Lower lobe of right lung (tissue), 2 donors: ENCODE data around the gene CFAP46. TPM values are rescaled to one million over a fixed set of nuclear protein-coding genes. Genes with fewer than 3 reads are reported as not detected.

Experiments
- ATAC-seq, 2 donors: fragments of 200-7000 bp; cut with Tn5 transposase; one replicate each; pipeline ENCODE4 v1.9.1; 2020 to 2022; ENCODE audit warnings: mild to moderate bottlenecking in 2 of 2, moderate library complexity in 2 of 2
- DNase-seq: peaks from one replicate; pipeline ENCODE4 v3.0.0-alpha.2; 2020
- H3K27ac ChIP-seq: fragments of 200-600 bp; one replicate; pipeline ENCODE4 v1.8.0; 2022
- H3K27me3 ChIP-seq: fragments of 200-600 bp; one replicate; pipeline ENCODE4 v1.8.0; 2022; ENCODE audit warnings: low read depth
- H3K36me3 ChIP-seq: fragments of 200-600 bp; one replicate; pipeline ENCODE4 v1.8.0; 2022; ENCODE audit warnings: mild to moderate bottlenecking
- H3K4me1 ChIP-seq: fragments of 200-600 bp; one replicate; pipeline ENCODE4 v1.8.0; 2022
- H3K4me3 ChIP-seq: fragments of 200-600 bp; one replicate; pipeline ENCODE4 v1.8.0; 2022; ENCODE audit warnings: mild to moderate bottlenecking
- H3K9me3 ChIP-seq: fragments of 200-600 bp; one replicate; pipeline ENCODE4 v1.8.0; 2022
- intact Hi-C: fragments of 100-400 bp; cut with DNase I; formaldehyde crosslinking; loops from one replicate; pipeline ENCODE4 v1.11.0; 2022
- total RNA-seq: library from RNA; stranded (reverse); fragmentation: NEBNext Ultra II Directional; extraction: Animal tissue kit (Norgen Biotek cat#: 25700); gene quantifications from one replicate; pipeline ENCODE4 v1.2.1, GENCODE V29; 2021
- TF ChIP-seq, protein P1 (sequence below): fragments of 200-600 bp; IDR thresholded peaks from one replicate; pipeline ENCODE4 v1.8.0; 2022; ENCODE audit warnings: antibody characterized with exemption, mild to moderate bottlenecking
- donor health status: DM: no; HTN: yes; CAD: no; lungs with severe emphysema.

CFAP46 gene
- total RNA-seq, 1 donor from 2014 or later, result 9.0 TPM

DNA sequence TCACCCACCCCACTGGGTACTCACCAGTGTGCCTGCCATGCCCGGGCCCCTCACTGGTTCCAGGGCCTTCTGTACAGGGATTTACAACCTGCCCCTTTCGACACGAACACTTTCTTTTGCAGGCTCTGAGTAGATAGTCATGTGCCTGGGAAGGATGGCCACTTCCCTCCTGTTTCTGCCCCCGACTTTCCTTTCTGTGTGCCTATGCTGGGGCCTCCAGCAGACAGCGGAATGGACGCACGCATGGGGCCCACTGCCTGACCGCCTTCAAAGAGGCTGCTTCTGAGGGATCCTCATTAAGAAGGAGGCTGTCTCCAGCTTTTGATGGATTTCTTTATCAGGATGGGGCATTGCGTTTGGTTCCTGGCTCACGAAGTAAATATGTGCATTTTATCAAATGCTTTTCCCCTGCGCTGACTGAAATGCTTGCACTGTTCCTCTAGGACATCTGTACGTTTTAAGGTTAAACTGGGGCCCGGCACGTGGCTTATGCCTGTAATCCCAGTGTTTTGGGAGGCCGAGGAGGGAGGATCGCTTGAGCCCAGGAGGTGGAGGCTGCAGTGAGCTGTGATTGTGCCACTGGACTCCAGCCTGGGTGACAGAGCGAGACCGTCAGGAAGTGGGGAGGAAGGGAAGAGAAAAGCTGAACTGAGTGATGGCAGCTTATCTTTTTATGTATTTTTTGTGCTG lies 127.1 kb downstream of the CFAP46 start:
- Histone ChIP-seq H3K27ac (no peak overlapping the region), H3K27me3 (peaks cover 41% of the 10 kb centered on the region), H3K9me3 (no peaks in the 10 kb centered on the region), H3K4me1 (no peaks in the 10 kb centered on the region), H3K36me3 (no peaks in the 10 kb centered on the region), H3K4me3 (no peak overlapping the region)
- DNase-seq, result no peak
- ATAC-seq, result no peak
- intact Hi-C loops, result no loop called here
- TF ChIP-seq, protein P1, sequence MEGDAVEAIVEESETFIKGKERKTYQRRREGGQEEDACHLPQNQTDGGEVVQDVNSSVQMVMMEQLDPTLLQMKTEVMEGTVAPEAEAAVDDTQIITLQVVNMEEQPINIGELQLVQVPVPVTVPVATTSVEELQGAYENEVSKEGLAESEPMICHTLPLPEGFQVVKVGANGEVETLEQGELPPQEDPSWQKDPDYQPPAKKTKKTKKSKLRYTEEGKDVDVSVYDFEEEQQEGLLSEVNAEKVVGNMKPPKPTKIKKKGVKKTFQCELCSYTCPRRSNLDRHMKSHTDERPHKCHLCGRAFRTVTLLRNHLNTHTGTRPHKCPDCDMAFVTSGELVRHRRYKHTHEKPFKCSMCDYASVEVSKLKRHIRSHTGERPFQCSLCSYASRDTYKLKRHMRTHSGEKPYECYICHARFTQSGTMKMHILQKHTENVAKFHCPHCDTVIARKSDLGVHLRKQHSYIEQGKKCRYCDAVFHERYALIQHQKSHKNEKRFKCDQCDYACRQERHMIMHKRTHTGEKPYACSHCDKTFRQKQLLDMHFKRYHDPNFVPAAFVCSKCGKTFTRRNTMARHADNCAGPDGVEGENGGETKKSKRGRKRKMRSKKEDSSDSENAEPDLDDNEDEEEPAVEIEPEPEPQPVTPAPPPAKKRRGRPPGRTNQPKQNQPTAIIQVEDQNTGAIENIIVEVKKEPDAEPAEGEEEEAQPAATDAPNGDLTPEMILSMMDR, result no peak

DNA sequence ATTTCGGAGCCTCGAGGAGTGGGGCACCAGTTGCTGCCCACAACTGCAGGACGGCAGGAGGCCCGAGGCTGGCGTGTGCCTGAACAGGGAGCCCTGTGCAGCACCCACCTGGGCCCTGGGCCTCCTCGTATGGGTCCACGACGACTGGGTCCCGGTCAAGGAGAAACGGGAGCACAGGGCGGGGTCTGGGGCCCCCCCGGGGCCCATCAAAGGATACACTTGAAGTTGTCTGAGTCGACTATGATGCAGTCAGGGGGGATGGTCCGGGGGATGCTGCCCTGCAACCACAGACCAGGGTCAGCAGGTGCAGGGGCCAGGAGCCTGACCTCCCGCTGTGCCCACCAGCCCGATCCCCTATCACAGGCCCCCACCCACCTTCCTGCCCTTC lies 127.9 kb downstream of the CFAP46 start:
- Histone ChIP-seq H3K9me3 (no peaks in the 10 kb centered on the region), H3K27ac (no peak overlapping the region), H3K36me3 (no peaks in the 10 kb centered on the region), H3K27me3 (peaks cover 48% of the 10 kb centered on the region), H3K4me3 (no peak overlapping the region), H3K4me1 (no peaks in the 10 kb centered on the region)
- TF ChIP-seq, protein P1, result no peak
- DNase-seq (peak; percentile 34), ATAC-seq (no peak)
- intact Hi-C loops, result no loop called here

DNA sequence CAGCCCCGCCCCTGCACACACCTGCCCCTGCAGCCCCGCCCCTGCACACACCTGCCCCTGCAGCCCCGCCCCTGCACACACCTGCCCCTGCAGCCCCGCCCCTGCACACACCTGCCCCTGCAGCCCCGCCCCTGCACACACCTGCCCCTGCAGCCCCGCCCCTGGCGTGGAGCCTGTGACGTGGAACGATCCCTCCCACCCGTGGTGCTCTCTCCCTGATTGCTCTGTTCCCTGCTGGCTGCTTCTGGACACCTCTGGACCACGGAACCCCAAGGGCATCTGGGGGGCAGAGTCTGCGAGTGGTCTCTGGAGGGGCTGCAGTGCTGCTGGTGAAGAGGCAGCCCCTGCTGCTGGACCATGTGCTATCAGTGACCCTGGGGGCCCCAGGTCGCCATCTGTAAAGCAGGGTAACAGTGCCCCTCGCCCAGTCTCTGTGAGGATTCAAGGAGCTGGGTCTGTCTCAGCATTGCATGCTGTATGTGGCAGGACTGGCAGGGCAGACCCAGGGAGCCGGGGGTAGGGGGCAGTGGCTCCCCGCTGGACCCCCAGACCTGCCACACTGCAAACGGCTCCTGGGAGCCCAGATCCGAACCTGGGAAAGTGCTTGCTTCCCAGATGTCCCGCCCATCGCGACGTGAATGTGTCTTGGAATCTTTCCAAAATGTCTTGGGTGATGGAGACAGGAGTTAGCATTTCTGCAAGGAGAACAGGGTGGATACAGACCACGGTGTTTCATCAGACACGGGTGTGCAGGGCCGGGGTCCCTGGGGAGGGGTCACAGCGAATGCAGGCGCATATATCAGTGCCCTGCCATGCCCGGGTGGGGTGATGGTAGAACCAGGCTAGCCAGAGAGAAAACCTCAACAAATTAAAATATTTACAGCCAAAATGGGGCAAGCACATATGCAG lies 128.6 kb downstream of the CFAP46 start:
- H3K27me3 ChIP-seq, result peaks cover 54% of the 10 kb centered on the region
- no peaks in the 10 kb centered on the region for H3K36me3 ChIP-seq
- intact Hi-C loops, result no loop called here
- ATAC-seq (no peak), DNase-seq (no peak)
- TF ChIP-seq, protein P1, result no peak
- no peak overlapping the region for H3K27ac ChIP-seq
- no peaks in the 10 kb centered on the region for H3K4me1 ChIP-seq
- H3K4me3 ChIP-seq, result no peak overlapping the region
- H3K9me3 ChIP-seq, result no peaks in the 10 kb centered on the region

DNA sequence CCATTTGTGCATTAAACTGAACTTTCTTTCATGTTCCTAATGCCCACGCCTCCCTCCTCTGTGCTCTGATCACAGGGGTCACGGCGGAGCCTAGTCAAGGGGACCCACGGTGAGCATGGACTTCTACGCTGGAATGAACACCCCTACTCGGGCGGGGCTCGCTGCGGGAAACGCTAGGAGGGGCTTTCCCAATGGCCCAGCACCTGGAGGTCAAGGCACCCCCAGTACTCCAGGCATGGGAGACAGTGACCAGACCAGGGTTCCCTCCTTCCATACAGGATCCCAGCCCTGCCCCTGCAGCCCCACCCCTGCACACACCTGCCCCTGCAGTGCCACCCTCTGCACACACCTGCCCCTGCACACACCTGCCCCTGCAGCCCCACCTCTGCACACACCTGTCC lies 129.4 kb downstream of the CFAP46 start:
- ATAC-seq, result no peak
- DNase-seq, result no peak
- Histone ChIP-seq H3K27me3 (peaks cover 52% of the 10 kb centered on the region), H3K27ac (no peak overlapping the region), H3K36me3 (no peaks in the 10 kb centered on the region), H3K9me3 (no peaks in the 10 kb centered on the region), H3K4me3 (no peak overlapping the region), H3K4me1 (no peaks in the 10 kb centered on the region)
- TF ChIP-seq, protein P1, result no peak
- intact Hi-C loops, result no loop called here

DNA sequence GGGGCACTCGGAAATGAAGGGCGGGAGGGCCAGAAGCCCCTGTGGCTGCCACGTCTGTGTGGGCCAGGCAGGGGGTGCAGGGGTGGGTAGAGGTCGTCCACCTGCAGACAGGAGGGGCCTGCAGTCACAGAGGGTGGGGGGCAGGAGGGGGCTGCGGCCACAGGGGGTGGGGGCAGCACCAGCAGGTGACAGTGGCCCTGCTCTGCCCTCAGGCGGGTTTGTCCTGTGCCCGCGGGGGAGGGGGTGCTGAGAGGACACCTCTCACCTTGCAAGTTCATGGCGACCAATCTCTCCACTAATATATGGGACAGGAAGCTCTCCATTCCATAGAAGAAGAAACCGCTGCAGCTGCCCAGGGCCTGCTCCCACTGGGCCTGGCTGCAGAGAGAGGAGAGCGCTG lies 129.8 kb downstream of the CFAP46 start:
- no peaks in the 10 kb centered on the region for H3K9me3 ChIP-seq
- intact Hi-C loops, result no loop called here
- TF ChIP-seq, protein P1, result no peak
- no peak overlapping the region for H3K27ac ChIP-seq
- no peaks in the 10 kb centered on the region for H3K36me3 ChIP-seq
- H3K4me3 ChIP-seq, result no peak overlapping the region
- no peaks in the 10 kb centered on the region for H3K4me1 ChIP-seq
- DNase-seq, result no peak
- H3K27me3 ChIP-seq, result peaks cover 47% of the 10 kb centered on the region
- no peak for ATAC-seq
